ENCODE measurements around the gene ARHGEF28.

DNA sequence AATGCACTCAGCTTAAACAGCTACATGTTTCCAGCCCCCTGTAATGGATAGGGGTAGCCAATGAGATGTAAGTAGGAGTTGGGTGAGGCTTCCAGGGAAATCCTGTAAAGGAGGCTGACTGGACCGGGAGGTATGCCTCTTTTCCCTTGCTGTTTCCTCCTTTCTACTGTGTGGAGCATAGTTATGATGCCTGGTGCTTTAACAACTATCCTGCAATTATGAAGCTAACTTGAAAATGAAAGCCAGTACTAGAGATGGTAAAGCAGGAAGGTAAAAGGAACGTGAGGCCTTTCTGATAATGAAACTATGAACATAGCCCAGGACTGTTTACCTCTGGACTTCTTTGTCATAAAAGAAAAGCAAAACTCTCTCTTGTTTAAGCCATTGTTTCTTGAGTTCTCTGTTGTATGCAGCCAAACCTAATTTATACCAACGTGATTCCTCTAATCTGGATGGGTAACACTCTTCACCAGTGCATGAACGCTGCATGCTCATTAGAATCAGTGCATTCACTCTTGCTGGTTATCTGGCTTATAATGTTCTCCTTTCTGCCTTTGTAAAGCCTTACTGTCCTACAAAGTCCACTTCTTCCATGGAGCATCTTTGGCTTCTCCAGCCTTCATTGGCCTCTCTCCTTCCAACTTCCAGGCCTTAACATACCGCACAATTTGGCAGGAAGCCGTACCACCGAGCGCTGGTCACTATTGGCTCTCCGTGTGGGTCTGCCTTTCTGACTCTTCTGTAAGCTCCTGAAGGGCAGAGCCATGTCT is 8.3 kb upstream of the ARHGEF28 start:
- TF ChIP-seq, protein P1, sequence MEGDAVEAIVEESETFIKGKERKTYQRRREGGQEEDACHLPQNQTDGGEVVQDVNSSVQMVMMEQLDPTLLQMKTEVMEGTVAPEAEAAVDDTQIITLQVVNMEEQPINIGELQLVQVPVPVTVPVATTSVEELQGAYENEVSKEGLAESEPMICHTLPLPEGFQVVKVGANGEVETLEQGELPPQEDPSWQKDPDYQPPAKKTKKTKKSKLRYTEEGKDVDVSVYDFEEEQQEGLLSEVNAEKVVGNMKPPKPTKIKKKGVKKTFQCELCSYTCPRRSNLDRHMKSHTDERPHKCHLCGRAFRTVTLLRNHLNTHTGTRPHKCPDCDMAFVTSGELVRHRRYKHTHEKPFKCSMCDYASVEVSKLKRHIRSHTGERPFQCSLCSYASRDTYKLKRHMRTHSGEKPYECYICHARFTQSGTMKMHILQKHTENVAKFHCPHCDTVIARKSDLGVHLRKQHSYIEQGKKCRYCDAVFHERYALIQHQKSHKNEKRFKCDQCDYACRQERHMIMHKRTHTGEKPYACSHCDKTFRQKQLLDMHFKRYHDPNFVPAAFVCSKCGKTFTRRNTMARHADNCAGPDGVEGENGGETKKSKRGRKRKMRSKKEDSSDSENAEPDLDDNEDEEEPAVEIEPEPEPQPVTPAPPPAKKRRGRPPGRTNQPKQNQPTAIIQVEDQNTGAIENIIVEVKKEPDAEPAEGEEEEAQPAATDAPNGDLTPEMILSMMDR (IDR thresholded peaks at IDR 0.05): no peak
- TF ChIP-seq POLR2AphosphoS5 (IDR thresholded peaks at IDR 0.05): no peak

Measured in upper lobe of left lung (tissue), 4 donors.